IPS-18a (cell line): ENCODE data around the gene ZBTB9.

Experiments used
- H3K27ac ChIP-seq: one replicate; pipeline ENCODE4 v1.5.1; 2013; ENCODE audit warnings: low read length
- H3K27me3 ChIP-seq: one replicate; pipeline ENCODE4 v1.6.1; 2013; ENCODE audit warnings: mild to moderate bottlenecking, low read length; ENCODE audit not compliant: control insufficient read depth, insufficient read depth
- H3K36me3 ChIP-seq: one replicate; pipeline ENCODE4 v1.6.1; 2013; ENCODE audit warnings: low read depth, low read length; ENCODE audit not compliant: control insufficient read depth
- H3K4me1 ChIP-seq: one replicate; pipeline ENCODE4 v1.6.1; 2013; ENCODE audit warnings: low read depth, low read length; ENCODE audit not compliant: control insufficient read depth
- H3K4me3 ChIP-seq: one replicate; pipeline ENCODE4 v1.5.1; 2013; ENCODE audit warnings: low read length
- H3K9ac ChIP-seq: one replicate; pipeline ENCODE4 v1.6.1; 2013; ENCODE audit warnings: mild to moderate bottlenecking, low read length, moderate library complexity
- H3K9me3 ChIP-seq: one replicate; pipeline ENCODE4 v1.6.1; 2013; ENCODE audit warnings: low read depth, low read length; ENCODE audit not compliant: control insufficient read depth

Gene ZBTB9

GRCh38 chr6:33430991-33431879 is 23.1 kb upstream of the ZBTB9 start:
- Histone ChIP-seq H3K9ac (peak overlapping the region; percentile 95), H3K4me3 (peak overlapping the region; percentile 59), H3K27ac (peak overlapping the region; percentile 90), H3K36me3 (peaks cover 14% of the 10 kb centered on the region), H3K4me1 (peaks cover 42% of the 10 kb centered on the region), H3K9me3 (no peaks in the 10 kb centered on the region), H3K27me3 (no peaks in the 10 kb centered on the region)

GRCh38 chr6:33431880-33432541 is 22.4 kb upstream of the ZBTB9 start:
- Histone ChIP-seq H3K9me3 (no peaks in the 10 kb centered on the region), H3K4me3 (peak overlapping the region; percentile 59), H3K4me1 (peaks cover 41% of the 10 kb centered on the region), H3K9ac (peak overlapping the region; percentile 95), H3K36me3 (peaks cover 22% of the 10 kb centered on the region), H3K27ac (peak overlapping the region; percentile 90), H3K27me3 (no peaks in the 10 kb centered on the region)

GRCh38 chr6:33432546-33432945 is 21.8 kb upstream of the ZBTB9 start:
- Histone ChIP-seq H3K27ac (peak overlapping the region; percentile 90), H3K36me3 (peaks cover 27% of the 10 kb centered on the region), H3K9ac (peak overlapping the region; percentile 95), H3K27me3 (no peaks in the 10 kb centered on the region), H3K4me1 (peaks cover 36% of the 10 kb centered on the region), H3K4me3 (peak overlapping the region; percentile 59), H3K9me3 (no peaks in the 10 kb centered on the region)

- Histone ChIP-seq H3K27me3 (no peaks in the 10 kb centered on the region), H3K27ac (peak overlapping the region; percentile 90), H3K9me3 (no peaks in the 10 kb centered on the region), H3K9ac (peak overlapping the region; percentile 95), H3K4me1 (peaks cover 36% of the 10 kb centered on the region), H3K4me3 (peak overlapping the region; percentile 59), H3K36me3 (peaks cover 32% of the 10 kb centered on the region)
Measured at GRCh38 chr6:33433001-33433543, 21.3 kb upstream of the ZBTB9 start.

- peak overlapping the region; percentile 59 for H3K4me3 ChIP-seq
- no peaks in the 10 kb centered on the region for H3K9me3 ChIP-seq
- peaks cover 38% of the 10 kb centered on the region for H3K36me3 ChIP-seq
- peak overlapping the region; percentile 70 for H3K27ac ChIP-seq
- H3K9ac ChIP-seq = peak overlapping the region; percentile 95
- H3K27me3 ChIP-seq = no peaks in the 10 kb centered on the region
- peaks cover 33% of the 10 kb centered on the region for H3K4me1 ChIP-seq
Measured at GRCh38 chr6:33433544-33434191, 20.7 kb upstream of the ZBTB9 start.

- Histone ChIP-seq H3K4me1 (peaks cover 28% of the 10 kb centered on the region), H3K9me3 (no peaks in the 10 kb centered on the region), H3K27me3 (no peaks in the 10 kb centered on the region), H3K27ac (no peak overlapping the region), H3K9ac (no peak overlapping the region), H3K4me3 (no peak overlapping the region), H3K36me3 (peaks cover 47% of the 10 kb centered on the region)
Measured at GRCh38 chr6:33434961-33435360, 19.4 kb upstream of the ZBTB9 start.

- Histone ChIP-seq H3K4me3 (no peak overlapping the region), H3K4me1 (peaks cover 13% of the 10 kb centered on the region), H3K27ac (no peak overlapping the region), H3K9ac (no peak overlapping the region), H3K36me3 (peaks cover 74% of the 10 kb centered on the region), H3K9me3 (no peaks in the 10 kb centered on the region), H3K27me3 (no peaks in the 10 kb centered on the region)
Measured at GRCh38 chr6:33437666-33438065, 16.7 kb upstream of the ZBTB9 start.

- H3K36me3 ChIP-seq = peaks cover 88% of the 10 kb centered on the region
- no peak overlapping the region for H3K4me3 ChIP-seq
- no peaks in the 10 kb centered on the region for H3K9me3 ChIP-seq
- no peak overlapping the region for H3K27ac ChIP-seq
- H3K9ac ChIP-seq = no peak overlapping the region
- peaks cover 4% of the 10 kb centered on the region for H3K4me1 ChIP-seq
- no peaks in the 10 kb centered on the region for H3K27me3 ChIP-seq
Measured at GRCh38 chr6:33438978-33439594, 15.3 kb upstream of the ZBTB9 start.

GRCh38 chr6:33439956-33440648 is 14.3 kb upstream of the ZBTB9 start:
- no peak overlapping the region for H3K4me3 ChIP-seq
- H3K9me3 ChIP-seq = no peaks in the 10 kb centered on the region
- H3K36me3 ChIP-seq = peaks cover 95% of the 10 kb centered on the region
- H3K27ac ChIP-seq = no peak overlapping the region
- H3K27me3 ChIP-seq = no peaks in the 10 kb centered on the region
- no peaks in the 10 kb centered on the region for H3K4me1 ChIP-seq
- no peak overlapping the region for H3K9ac ChIP-seq

- no peaks in the 10 kb centered on the region for H3K9me3 ChIP-seq
- peaks cover 95% of the 10 kb centered on the region for H3K36me3 ChIP-seq
- H3K9ac ChIP-seq = no peak overlapping the region
- H3K27ac ChIP-seq = no peak overlapping the region
- no peak overlapping the region for H3K4me3 ChIP-seq
- no peaks in the 10 kb centered on the region for H3K27me3 ChIP-seq
- no peaks in the 10 kb centered on the region for H3K4me1 ChIP-seq
Measured at GRCh38 chr6:33440649-33441309, 13.6 kb upstream of the ZBTB9 start.
